Osteoblast (primary cell): ENCODE data around the gene CREB3L4. TPM values are rescaled to one million over a fixed set of nuclear protein-coding genes. Genes with fewer than 3 reads are reported as not detected.
A peak's percentile ranks its signal among the peaks of the same experiment; 100 is the strongest.

Experiments used
- DNase-seq: peaks from one replicate; pipeline ENCODE4 v3.0.0; 2011; ENCODE audit warnings: low spot score, mixed read lengths; ENCODE audit not compliant: insufficient read length; ENCODE audit errors: missing footprints
- H2AFZ ChIP-seq: 2 replicates; pipeline ENCODE4 v1.6.0; 2011; ENCODE audit warnings: mild to moderate bottlenecking, low read length
- H3K27ac ChIP-seq: 2 replicates; pipeline ENCODE4 v1.5.1; 2011; ENCODE audit warnings: mild to moderate bottlenecking, low read depth, low read length, moderate library complexity
- H3K27me3 ChIP-seq: 2 replicates; pipeline ENCODE4 v1.6.0; 2012; ENCODE audit warnings: mild to moderate bottlenecking, control low read depth, inconsistent platforms, low read length, moderate library complexity; ENCODE audit not compliant: insufficient read depth
- H3K36me3 ChIP-seq: 2 replicates; pipeline ENCODE4 v1.5.1; 2011; ENCODE audit warnings: mild to moderate bottlenecking, low read length, control low read depth, moderate library complexity; ENCODE audit not compliant: insufficient read depth
- H3K4me1 ChIP-seq: 2 replicates; pipeline ENCODE4 v1.5.1; 2011; ENCODE audit warnings: mild to moderate bottlenecking, low read length, control low read depth, moderate library complexity; ENCODE audit not compliant: insufficient read depth
- H3K4me2 ChIP-seq: 2 replicates; pipeline ENCODE4 v1.6.0; 2011; ENCODE audit warnings: mild to moderate bottlenecking, low read length; ENCODE audit not compliant: insufficient read depth
- H3K4me3 ChIP-seq: fragments of 200-600 bp; sonication (generic); 3 replicates; pipeline ENCODE4 v1.5.1; 2012; ENCODE audit warnings: mild to moderate bottlenecking, low read length, inconsistent platforms; ENCODE audit not compliant: insufficient read depth
- H3K79me2 ChIP-seq: 2 replicates; pipeline ENCODE4 v1.6.0; 2012; ENCODE audit warnings: mild to moderate bottlenecking, low read length, control low read depth, inconsistent platforms; ENCODE audit not compliant: insufficient read depth
- H3K9me3 ChIP-seq: 2 replicates; pipeline ENCODE4 v1.5.1; 2011; ENCODE audit warnings: low read depth, low read length, control low read depth
- H4K20me1 ChIP-seq: 2 replicates; pipeline ENCODE4 v1.6.0; 2012; ENCODE audit warnings: mild to moderate bottlenecking, low read length, control low read depth; ENCODE audit not compliant: insufficient read depth
- total RNA-seq: library from RNA; depleted of rRNA; stranded (reverse); fragments of >200 nt; gene quantifications from 2 replicates; pipeline ENCODE4 v1.2.3, GENCODE V29; 2012
- TF ChIP-seq, protein P1 (sequence below): IDR thresholded peaks from 2 replicates; pipeline ENCODE4 v1.5.1; 2011; ENCODE audit warnings: mild to moderate bottlenecking, low read depth, low read length, moderate library complexity; ENCODE audit errors: extremely low read depth

Gene CREB3L4
- total RNA-seq, 1 donor, result 7.2 TPM

DNA sequence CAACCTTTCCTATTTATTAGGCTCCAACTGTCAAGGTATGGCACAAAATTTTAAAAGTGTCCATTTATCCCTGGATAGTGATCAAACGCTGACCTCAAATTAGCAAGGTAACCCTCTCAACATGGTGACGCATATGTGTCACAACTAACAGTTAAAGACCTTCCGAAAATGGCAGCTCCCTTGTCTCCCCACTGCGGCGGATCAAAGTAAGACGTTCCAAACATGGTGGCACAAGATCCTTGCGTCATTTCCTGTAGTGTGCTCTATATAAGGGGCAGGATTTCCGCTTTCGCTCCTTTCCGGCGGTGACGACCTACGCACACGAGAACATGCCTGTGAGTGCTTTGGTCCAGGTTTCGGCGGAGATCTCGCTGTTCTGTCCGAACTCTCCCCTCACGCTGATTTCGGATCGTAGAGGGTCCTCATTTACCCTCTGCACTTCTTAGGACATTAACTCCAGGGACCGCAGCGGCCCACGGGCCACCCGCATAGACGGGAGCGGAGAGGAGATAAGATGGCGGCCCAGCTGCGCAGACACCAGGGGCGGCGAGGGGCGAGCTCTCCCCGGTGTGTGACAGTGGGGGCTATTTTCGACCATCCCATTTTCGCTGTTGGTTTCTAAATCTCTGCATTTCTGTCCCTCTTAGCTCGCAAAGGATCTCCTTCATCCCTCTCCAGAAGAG lies 22.9 kb downstream of the CREB3L4 start, which contains the start of gene RPS27:
Gene RPS27, plus strand, starts transcription at position 295 of the 683 bp plus-strand sequence. Its CDS starts 35 bp downstream, at position 330.
- TF ChIP-seq, protein P1, sequence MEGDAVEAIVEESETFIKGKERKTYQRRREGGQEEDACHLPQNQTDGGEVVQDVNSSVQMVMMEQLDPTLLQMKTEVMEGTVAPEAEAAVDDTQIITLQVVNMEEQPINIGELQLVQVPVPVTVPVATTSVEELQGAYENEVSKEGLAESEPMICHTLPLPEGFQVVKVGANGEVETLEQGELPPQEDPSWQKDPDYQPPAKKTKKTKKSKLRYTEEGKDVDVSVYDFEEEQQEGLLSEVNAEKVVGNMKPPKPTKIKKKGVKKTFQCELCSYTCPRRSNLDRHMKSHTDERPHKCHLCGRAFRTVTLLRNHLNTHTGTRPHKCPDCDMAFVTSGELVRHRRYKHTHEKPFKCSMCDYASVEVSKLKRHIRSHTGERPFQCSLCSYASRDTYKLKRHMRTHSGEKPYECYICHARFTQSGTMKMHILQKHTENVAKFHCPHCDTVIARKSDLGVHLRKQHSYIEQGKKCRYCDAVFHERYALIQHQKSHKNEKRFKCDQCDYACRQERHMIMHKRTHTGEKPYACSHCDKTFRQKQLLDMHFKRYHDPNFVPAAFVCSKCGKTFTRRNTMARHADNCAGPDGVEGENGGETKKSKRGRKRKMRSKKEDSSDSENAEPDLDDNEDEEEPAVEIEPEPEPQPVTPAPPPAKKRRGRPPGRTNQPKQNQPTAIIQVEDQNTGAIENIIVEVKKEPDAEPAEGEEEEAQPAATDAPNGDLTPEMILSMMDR, result no peak
- peaks cover 21% of the 10 kb centered on the region for H3K79me2 ChIP-seq
- H3K9me3 ChIP-seq, result no peaks in the 10 kb centered on the region
- H2AFZ ChIP-seq, result peak within 1 kb of the TSS; percentile 97
- peak; percentile 98 for DNase-seq
- peaks cover 26% of the 10 kb centered on the region for H3K36me3 ChIP-seq
- peaks cover 22% of the 10 kb centered on the region for H3K4me1 ChIP-seq
- H3K4me2 ChIP-seq, result peak within 1 kb of the TSS; percentile 83
- H4K20me1 ChIP-seq, result peaks cover 10% of the 10 kb centered on the region
- H3K27me3 ChIP-seq, result no peaks in the 10 kb centered on the region
- H3K27ac ChIP-seq, result peak within 1 kb of the TSS; percentile 99
- H3K4me3 ChIP-seq, result peak within 1 kb of the TSS; percentile 96

DNA sequence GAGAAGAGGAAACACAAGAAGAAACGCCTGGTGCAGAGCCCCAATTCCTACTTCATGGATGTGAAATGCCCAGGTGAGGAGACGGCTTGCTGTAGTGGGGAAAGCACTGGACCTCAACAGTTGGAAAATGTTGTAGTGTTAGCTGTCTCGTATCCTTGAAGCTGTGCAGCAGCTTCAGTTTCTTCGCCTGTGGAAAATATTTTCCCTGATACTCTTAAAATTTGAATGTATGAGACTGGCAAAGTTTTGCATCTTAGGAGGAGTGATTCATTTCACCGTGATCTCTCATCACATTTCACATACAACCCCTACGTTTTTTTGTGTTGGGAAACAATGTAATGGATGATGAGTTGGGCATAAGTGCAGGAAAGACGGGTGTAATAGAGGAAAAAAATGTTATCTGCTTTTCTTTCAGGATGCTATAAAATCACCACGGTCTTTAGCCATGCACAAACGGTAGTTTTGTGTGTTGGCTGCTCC lies 23.5 kb downstream of the CREB3L4 start:
- no peak for DNase-seq
- Histone ChIP-seq H3K36me3 (peaks cover 28% of the 10 kb centered on the region), H3K27ac (peak overlapping the region; percentile 99), H4K20me1 (peaks cover 10% of the 10 kb centered on the region), H2AFZ (peak overlapping the region; percentile 69), H3K27me3 (no peaks in the 10 kb centered on the region), H3K79me2 (peaks cover 16% of the 10 kb centered on the region), H3K4me1 (peaks cover 22% of the 10 kb centered on the region), H3K4me2 (peak overlapping the region; percentile 83), H3K4me3 (peak overlapping the region; percentile 96), H3K9me3 (no peaks in the 10 kb centered on the region)
- TF ChIP-seq, protein P1, result no peak

DNA sequence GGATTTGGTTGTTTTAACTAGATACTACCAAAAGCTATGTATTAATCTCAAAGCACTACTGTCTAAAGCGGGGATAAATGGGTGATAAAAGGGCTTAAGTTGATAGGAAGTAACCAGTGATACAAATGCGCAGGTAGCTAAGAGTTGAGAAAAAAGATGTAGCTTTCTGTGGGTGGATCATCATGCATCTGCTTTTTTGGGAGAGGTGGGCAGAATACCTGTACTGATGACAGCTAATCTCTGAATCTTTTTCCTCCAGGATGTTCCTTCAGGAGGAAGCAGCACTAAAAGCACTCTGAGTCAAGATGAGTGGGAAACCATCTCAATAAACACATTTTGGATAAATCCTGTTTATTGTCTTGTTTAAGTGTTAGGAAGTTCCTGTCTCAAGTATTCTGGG lies 24.1 kb downstream of the CREB3L4 start:
- Histone ChIP-seq H3K9me3 (no peaks in the 10 kb centered on the region), H3K4me3 (peak overlapping the region; percentile 96), H3K79me2 (peaks cover 16% of the 10 kb centered on the region), H2AFZ (no peak overlapping the region), H4K20me1 (peaks cover 10% of the 10 kb centered on the region), H3K36me3 (peaks cover 28% of the 10 kb centered on the region), H3K27ac (peak overlapping the region; percentile 99), H3K4me2 (peak overlapping the region; percentile 83), H3K4me1 (peaks cover 16% of the 10 kb centered on the region), H3K27me3 (no peaks in the 10 kb centered on the region)
- no peak for DNase-seq
- TF ChIP-seq, protein P1, result no peak

DNA sequence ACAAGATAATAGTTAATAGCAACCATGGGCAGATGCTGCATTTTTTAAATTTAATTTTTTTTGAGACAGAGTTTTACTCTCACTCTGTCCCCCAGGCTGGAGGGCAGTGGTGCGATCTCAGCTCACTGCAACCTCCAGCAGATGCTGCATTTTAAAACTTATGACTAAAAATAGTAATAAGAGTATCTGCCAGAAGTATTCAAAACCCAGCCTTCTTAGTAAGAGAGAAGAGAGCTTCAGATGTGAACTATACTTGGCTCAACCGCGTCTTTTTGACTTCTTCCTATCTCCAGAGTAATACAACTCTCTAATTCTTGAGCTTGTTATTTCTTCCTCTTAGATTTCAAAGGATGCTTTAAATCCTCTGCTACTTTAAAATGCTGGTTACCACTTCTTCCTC lies 27.5 kb downstream of the CREB3L4 start:
- Histone ChIP-seq H3K4me1 (peaks cover 14% of the 10 kb centered on the region), H3K27ac (no peak overlapping the region), H3K36me3 (peaks cover 28% of the 10 kb centered on the region), H2AFZ (no peak overlapping the region), H4K20me1 (peaks cover 10% of the 10 kb centered on the region), H3K4me3 (no peak overlapping the region), H3K27me3 (no peaks in the 10 kb centered on the region), H3K9me3 (no peaks in the 10 kb centered on the region), H3K4me2 (no peak overlapping the region), H3K79me2 (peaks cover 16% of the 10 kb centered on the region)
- no peak for DNase-seq
- TF ChIP-seq, protein P1, result no peak
